Iris pigment epithelial cell (primary cell): ENCODE data around the gene ZNF90.
"Not testable (repeated sequence)": the region's sequence is repeated elsewhere in the genome, so short reads cannot be mapped to it uniquely, and the experiment has no call there.

Source experiments
- DNase-seq: peaks from one replicate; pipeline ENCODE4 v3.0.0-alpha.2; 2011; ENCODE audit warnings: low read depth

Gene ZNF90

DNA sequence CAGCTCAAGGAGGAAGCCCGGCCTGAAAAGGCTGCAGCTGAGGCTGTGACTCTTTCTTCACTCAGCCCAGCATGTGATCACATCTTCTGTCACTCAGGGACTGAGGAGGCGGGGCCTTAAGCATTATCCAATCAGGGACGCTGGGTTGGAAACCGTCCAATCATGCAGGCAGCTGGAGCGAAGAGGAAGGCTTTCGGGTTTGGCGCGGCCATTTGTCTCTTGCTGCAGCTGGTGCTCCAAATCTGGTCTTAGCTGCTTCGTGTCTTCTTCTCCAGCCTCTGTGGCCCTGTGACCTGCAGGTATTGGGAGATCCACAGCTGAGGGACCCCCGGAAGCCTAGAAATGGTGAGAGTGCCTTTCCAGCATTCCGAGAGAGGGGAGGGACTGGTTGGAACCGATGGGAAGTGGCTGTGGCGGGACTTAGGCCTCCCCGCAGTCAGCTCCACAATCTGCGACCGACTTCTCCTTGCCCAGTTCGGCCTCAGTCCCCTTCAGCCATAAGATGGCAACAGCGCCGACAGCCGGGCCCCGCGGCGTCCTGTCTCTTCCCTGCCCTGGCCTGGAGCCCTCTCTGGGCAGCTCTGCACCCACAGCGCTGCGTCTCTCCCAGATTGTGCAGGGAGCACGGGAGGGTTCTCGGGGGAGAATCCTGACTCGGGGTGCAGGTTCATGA is at the start of gene ZNF90:
ZNF90 (plus strand) TSS at position 210 of the 673 bp plus-strand sequence; CDS start at position 343, 133 bp downstream.
- DNase-seq = peak; percentile 98

DNA sequence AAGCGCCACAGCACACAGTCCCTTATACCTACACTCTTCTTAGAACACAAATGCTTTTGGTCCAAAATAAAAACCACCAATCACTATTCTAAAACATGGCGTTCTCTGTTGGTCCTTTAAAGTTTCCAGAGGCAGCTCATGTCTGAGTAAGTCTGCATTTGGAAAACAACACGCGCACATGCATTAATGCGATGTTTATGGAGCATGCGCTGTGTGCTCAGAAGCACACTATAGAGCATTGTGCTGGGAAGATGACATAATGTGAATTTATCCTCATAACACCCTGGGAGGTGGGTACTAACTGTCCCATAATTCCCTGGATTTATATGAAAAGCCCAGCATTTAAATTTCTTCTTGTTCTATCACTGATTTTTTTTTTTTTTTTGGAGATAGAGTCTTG is 49.2 kb upstream of the ZNF90 start:
- no peak for DNase-seq

DNA sequence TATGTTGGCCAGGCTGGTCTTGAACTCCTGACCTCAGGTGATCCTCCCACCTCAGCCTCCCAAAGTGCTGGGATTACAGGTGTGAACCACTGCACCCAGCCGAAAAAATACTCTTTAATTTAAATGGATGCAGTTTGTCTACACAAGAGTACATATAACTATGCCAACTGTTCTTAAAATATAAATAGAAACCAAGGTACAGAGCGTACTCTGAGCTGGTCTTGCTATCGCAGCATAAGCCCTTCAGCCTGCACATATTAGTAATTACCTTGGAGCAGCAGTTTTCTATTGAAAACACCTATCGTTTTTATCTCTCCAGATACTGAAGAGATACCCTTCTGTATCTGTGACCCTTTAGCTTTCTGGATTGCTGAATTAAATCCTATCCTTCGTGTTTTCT is 41.9 kb upstream of the ZNF90 start:
- DNase-seq = no peak

DNA sequence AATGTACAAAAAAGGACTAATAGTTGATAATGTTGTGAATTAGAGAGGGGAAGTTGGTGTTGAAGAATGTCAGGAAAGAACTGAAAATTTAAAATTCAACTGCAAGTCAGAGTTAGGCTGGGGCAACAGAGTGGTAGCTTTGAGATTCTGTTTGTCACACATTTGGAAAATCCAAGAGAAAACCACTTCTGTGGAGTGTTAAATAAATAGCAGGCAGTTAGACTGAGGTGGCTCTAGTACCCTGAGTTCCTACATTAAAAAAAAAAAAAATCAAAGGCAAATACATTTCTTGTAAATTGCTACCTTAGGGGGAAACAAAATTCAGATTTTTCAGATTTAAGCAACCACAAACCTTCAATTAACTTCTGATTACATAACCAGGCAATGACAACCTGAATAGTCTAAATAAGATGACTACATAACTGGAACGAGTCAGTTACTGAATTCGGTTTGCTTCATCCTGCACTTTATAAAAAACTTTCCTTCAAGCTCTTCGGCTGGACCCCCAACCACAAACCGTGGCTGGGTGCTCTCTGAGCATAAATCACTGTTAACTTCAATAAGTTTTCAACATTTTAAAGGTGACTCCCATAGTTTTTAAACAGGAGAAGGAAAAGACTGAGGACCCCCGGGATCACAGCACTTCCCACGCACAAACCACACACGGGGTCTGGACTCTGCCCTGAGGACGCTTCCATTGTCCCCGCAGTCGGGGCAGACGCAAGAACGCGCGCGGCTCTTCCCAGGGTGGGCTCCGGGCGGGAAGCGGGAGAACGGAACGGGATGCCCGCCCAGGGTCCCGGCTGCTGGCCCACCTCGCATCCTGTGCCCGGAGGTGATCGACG is 39.2 kb upstream of the ZNF90 start:
- peak; percentile 28 for DNase-seq

DNA sequence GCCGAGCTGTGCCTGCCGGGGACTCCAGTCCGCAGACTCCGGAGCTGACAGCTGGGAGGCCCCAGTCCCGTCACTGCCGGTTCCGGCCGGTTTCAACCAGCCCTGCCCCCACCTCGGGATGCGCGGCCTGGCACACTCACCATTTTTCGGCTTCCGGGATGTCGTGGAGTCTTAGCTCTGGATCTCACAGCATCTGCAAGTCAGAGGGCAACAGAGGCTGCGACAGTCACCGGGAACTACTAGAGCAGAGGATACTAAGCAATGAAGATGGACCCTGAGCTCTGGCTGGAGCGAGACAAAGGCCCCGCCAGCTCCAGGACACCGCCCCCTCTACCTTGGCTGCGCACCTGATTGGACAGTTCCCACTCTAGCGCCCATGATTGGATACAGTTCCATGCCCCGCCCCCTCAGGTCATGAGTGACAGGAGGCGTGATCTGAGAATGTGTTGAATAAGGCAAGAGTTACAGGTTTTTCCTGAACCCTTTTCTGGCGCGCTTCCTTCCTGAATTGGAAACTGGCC is 38.5 kb upstream of the ZNF90 start, which contains the start of gene ZNF682:
ZNF682 (minus strand) TSS at position 303 of the 521 bp plus-strand sequence; CDS start at position 143, 160 bp downstream.
- DNase-seq = peak; percentile 96

DNA sequence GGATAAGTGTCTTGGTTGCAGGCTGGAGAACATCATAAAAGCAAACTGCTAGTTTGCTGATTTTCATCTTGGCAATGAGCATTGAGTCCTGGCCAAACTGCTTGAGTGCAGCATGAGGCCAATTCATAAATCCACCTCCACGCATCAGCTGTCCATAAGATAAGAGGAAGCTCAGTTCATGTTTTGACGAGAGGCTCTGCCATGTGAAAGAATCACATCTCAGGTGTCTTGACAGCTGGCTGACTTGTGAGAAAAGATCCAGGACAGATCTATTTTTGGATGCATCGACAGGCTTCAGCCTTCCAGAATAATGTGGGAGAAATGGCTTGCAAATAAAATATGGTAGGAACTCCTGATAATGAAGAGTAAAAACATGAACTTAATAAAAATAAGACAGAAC is 33.1 kb upstream of the ZNF90 start:
- DNase-seq = no peak

DNA sequence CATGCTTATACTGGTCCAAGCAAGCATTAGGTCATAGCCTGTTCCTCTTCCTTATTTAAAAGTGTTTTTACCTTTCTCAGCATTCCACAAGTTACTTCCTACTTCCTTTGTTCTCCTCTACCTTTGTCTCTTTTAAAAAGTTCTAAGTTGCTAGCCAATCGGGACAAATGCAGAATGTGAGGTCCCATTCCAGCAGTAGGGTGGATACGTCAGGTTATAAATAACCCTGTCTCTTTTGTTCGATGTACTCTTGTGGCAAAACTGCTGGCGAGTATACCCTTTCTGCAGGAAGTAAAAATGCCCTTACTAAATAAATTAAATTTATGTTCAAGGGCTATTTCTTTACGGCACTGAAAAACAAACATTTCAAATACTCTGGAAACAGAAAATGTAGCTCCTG is 32.1 kb upstream of the ZNF90 start:
- DNase-seq = not testable (repeated sequence)

DNA sequence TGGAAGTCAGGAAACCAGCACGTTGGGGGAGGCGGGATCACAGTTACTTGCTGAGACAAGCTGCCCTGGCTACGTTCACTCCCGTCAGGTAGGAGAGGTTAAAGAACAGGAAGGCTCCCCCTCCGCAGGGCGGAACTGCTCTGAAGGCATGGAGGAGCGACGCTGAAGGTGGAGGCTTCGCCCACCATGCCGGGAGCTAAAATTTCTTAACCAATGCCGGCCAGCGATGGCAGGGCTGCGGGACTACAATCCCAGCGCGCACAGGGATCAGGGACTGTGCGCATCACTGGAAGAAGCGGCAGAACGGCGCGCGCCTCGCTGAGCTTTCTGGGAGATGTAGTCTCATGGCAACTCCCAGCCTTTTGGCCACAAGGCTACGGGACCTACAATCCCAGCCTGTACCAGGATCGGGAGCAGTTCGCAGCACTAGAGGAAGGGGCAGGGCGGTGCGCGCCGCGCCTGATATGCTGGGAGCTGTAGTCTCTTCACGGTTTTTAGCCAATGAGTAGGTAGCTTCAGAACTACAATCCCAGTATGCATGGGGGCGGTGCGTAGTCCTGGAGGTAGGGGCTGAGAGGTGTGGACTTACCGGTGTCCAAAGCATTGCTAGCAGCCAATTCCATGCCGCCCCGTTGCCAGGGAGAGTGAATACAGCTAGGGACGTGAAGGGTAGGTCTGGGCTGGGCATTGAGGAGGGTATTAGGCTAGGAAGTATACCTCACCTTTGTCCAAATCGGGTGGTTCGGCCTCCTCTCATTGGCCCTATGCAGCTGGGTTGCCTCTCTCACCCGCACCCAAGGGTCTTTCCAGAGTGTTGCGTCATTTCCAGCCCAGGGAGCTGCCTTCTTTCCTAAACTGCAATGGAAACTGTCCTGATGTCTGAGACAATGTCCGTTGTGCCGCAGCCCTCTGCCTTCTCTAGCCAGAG is 25.7 kb upstream of the ZNF90 start:
- peak; percentile 99 for DNase-seq

DNA sequence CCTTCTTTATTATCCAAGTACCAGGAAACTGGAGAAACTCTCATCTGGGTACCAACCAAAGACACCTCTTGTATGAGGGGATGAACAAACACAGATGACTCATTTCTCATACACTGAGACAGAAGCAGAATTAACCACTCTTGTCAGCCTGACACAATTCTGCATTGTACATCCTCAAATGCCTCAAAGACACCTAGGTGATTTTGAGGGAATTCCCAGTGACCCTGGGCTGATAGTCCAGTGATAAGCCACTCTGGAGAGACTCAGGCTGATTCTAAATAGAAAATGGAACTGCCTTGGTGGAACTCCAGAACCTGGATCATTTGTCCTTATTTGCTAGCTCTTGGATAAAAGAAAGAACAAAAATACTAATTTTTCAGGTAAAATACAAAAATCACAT is 19.1 kb upstream of the ZNF90 start:
- not testable (repeated sequence) for DNase-seq

DNA sequence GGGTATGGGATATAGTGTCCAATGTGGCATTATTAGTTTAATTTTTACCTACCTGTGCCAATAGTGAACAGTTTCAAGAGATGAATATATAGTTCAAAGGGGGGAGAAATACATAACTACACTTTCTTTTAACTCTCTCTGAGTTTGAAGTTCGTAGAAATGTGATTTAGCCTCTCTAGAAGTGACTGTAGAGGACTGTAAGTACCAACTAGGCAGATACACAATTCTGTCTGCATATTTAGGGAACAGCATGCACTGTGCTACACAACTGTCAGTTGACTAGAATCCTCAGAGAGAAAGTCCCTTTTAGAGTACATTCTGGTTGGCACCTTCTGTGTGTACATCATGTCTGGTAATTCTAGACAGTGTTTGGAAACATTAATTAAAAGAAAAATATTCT is 17.5 kb upstream of the ZNF90 start:
- no peak for DNase-seq

DNA sequence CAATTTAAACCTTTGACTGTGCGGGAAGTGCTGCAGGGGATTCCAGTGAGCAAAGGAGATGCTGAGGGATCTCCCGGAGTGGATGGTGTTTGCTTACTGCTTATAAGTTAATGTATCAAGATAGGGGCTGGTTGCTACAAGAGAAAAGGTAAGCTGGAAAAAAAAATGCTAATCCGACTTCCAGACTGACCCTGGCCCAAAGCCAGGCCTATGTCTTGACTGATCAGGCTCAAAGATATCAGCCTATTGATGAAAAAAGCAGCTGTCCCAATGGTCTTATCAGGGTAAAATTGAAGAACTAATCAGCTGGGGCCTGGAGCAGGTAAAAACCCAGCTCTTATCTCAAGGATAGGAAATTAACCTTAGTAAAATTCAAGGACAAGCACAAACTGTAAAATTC is 10.9 kb upstream of the ZNF90 start:
- DNase-seq = no peak

DNA sequence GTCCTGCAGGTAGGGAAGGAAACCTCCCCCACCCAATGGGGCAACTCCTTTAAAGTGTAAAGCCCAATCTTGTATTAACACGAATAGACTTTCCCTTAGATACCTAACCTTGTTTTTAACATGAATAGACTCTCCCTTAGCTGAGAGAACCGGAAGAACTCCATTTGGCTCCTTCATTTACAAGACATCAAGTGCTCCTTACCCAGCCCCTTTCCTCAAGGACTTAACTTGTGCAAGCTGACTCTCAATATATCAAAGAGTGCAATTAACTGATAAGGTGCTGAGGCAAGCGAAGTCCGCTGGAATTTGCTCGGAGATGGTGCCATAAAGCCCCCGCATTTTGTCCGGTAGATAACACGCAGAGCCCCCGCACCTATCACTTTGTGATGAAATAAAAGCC is 9.9 kb upstream of the ZNF90 start:
- no peak for DNase-seq

DNA sequence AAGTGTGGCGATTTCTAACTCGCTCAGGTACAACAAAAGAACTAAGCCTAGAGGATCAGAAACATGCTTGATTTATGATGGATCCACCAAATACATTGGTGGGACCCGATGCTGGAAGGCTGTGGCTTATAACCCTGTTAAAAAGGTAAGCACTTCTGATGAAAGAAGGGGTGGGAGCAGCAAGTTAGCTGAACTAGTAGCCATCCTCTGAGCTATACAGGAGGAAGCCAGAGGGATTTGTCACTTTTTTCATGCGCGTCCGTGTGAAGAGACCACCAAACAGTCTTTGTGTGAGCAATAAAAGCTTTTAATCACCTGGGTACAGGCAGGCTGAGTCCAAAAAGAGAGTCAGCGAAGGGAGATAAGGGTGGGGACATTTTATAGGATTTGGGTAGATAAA is 9.2 kb upstream of the ZNF90 start:
- DNase-seq = not testable (repeated sequence)

DNA sequence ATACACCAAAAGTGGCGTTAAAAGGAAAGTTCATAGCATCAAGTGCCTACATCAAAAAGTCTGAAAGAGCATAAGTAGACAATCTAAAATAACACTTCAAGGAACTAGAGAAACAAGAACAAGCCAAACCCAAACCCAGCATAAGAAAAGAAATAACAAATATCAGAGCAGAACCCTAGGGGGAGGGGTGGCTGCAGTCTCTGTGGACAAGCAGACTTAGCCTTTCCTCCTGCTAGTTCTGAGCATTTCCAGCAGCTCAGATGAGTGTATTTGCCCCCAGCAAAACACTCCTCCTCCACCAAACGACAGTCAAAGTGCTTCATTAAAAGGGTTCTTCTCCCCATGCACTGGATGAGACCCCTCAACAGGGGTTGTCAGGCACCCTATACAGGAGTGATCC is 7.1 kb upstream of the ZNF90 start:
- DNase-seq = no peak

DNA sequence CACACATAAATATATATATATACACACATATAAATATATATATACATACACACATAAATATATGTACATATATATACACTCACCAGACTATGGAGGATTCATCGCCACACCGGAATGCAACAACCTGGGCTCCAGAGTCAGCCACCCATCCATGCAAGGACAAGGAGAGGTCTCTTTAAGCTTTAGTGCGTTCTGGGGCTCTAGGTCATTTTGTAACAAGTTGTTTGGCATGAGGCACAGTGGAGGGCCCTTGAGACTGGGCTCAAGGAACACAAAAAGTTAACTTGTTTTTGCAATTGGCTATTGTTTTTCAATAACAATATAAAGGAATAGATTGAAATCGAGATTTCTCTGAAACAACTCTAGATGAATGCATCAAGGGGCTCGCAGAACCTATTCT is 4.9 kb upstream of the ZNF90 start:
- no peak for DNase-seq

DNA sequence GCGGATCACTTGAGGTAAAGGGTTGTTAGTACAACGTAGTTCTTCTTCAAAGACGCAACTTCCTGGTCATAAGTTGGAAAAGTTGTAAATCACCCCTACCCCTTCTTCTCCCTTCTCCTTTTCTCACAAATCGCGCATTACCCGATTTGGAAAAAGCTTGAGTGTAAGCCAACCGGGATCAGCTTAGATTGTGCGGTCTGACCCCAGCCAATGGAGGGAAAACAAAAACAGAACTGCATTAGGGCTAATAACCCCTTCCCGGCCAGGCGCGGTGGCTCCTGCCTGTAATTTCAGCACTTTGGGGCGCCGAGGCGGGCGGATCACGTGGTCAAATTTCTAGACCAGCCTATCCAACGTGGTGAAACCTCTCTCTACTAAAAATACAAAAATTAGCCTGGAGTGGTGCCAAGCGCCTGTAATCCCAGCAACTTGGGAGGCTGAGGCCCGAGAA is 806 bp downstream of the ZNF90 start:
- peak; percentile 72 for DNase-seq

DNA sequence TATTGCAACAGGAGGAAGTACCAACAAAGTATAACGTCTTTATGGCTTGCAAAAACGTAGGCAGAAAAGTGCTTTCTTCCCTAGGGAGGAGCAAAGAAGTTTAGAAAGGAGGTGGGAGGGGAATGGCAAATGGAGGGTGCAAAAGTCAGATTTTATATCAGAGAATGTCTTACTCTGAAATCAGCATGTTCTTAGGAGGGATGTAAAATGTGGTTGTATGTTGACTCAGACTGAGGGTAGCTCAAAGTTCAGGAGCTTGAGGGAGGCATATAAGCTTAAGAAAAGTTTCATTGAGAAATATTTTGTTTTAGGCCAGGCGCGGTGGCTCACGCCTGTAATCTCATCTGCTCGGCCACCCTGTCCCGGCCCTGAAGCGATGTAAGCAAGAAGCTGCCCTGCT is 1.7 kb downstream of the ZNF90 start:
- peak; percentile 59 for DNase-seq

DNA sequence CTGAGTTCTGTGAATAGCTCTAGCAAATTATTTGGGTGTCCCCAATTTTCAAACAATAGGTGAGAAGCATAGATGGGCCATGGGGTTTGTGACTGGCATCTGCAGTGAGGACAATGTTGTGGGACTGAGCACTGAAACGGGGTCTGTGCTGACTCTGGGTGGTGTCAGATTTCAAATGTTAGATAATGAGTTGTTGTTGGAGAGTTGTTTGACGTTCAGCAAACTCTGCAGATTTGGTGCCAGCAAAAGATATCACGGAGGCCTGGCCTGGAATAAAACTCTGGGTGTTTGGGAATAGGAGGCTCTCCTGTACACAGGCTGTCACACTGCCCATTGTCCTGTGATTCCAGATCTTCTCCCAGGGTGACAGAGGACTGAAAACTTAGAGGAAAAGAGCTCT is 2.9 kb downstream of the ZNF90 start:
- no peak for DNase-seq

DNA sequence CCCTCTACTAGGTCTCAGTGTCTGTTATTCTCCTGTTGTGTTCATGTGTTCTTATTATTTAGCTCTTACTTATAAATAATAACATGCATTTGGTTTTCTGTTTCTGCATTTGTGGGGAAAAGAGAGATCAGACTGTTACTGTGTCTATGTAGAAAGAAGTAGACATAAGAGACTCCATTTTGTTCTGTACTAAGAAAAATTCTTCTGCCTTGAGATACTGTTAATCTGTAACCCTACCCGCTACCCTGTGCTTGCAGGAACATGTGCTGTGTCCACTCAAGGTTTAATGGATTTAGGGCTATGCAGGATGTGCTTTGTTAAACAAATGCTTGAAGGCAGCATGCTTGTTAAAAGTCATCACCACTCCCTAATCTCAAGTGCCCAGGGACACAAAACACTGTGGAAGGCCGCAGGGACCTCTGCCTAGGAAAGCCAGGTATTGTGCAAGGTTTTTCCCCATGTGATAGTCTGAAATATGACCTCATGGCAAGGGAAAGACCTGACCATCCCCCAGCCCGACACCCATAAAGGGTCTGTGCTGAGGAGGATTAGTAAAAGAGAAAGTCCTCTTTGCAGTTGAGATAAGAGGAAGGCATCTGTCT is 4.5 kb downstream of the ZNF90 start:
- peak; percentile 29 for DNase-seq

DNA sequence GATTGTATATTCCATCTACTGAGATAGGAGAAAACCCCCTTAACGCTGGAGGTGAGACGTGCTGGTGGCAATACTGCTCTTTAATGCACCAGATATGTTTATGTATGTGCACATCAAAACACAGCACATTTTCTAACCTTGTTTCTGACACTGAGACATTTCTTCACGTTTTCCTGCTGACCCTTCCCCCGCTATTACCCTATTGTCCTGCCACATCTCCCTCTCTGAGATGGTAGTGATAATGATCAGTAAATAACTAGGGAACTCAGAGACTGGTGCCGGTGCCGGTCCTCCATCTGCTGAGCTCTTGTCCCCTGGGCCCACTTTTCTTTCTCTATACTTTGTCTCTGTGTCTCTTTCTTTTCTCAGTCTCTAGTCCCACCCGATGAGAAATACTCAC is 5.1 kb downstream of the ZNF90 start:
- DNase-seq = not testable (repeated sequence)

DNA sequence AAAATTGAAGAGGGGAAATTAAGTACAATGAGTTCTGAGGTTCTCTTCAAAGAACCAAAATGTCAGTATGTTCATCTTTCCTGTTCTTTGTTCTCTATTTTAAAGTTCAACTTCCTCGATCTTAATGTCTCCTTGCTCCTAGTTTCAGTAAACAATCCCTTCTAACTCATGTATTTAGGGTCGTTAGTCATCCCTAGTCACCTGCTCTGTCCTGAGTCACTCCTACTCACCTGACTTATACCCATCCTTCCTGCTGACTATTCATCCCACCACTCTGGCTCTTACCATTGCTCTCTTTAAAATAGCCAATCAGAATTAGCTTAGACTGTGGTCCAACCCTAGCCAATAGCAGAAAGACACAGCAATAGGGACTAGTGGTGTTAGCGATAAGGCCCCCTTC is 24.3 kb downstream of the ZNF90 start:
- DNase-seq = no peak
